Activated naive CD8-positive, alpha-beta T cell treated with anti-CD3 and anti-CD28 coated beads, Interleukin-2, amount 50 U/mL, for 16 hours (primary cell): ENCODE measurements around the gene IER3IP1.
"Not testable (repeated sequence)": the region's sequence is repeated elsewhere in the genome, so short reads cannot be mapped to it uniquely, and the experiment has no call there.

Source experiments
- DNase-seq: peaks from one replicate; pipeline ENCODE4 v3.0.0-alpha.2; 2020; ENCODE audit warnings: low read depth, low spot score

Gene IER3IP1, protein sequence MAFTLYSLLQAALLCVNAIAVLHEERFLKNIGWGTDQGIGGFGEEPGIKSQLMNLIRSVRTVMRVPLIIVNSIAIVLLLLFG

DNA sequence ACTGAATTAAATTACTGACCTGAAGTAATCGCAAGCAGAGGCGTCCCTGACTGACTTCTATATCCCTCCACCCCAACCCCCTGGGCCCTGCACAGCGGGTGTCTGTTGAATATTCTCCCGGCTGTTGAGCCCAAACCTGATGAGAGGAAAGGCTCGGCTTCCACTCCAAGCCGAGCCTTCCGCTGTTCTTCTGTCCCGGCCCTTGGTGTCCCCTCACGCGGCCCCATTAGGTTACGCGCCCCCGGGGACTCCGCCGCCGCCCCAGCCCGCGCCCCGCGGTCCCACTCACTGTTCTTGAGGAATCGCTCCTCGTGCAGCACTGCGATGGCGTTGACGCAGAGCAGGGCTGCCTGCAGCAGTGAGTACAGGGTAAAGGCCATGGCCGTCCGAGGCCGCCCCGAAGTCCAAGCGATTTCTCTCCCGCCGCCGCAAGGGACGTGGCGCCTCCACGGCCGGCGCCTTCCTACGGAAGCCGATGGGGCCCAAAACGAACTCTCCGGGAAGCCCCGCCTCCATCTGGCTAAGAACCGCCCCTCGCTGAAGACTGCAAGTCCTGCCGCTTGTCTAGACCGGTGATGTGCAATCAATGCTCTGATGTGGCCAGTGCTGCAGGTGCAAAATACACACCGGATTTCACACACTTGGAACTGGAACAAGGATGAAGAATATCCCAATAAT is at the start of gene IER3IP1:
Gene IER3IP1 (minus strand): TSS at position 467 of the 678 bp plus-strand sequence. CDS start 87 bp downstream, at position 380.
- DNase-seq, result peak; percentile 72

DNA sequence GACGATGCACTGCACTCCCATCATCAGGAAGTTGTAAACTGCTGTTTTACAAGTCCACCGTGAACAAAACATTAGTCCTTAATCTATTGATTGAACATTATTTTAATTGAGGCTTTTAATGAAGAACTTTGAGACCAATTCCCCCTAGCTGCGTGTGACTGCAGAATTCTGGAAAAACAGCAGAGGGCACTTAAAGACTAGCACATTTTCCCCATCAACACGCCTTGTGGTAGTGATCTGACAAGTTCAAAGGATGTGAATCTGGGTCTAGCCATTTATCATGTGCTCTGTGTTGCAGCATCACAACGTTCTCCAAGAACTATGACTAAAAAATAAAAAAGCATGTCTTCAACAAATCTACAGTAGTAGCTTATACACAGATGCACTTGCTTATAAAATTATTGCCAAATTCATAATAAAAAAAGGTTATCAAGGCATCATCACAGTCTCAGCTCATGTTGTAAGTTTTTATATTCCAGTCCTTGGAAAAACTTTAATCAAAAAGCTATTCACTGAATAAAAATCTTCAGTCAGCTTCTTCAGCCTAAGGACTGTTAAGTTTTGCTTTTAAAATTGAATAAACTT is 39.5 kb upstream of the IER3IP1 start:
- no peak for DNase-seq

DNA sequence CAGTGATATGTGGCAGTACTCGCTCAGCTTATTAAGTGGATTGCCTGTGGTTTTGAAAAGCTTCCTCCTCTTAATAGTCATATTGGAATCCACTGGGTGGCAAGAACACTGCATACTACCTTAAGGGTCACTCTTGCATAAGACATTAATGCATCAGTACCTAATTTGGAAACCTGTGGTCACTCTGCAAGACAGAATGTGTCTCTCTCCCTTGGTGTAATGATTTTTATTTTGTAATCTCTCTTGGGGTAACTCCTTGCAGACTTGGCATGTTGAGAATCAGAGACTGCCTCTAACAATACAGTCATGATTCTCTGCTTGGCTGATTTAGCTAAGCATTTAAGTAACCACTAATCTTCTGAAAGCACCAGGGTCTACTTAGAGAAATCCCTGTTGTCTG is 33.0 kb upstream of the IER3IP1 start:
- DNase-seq, result no peak

DNA sequence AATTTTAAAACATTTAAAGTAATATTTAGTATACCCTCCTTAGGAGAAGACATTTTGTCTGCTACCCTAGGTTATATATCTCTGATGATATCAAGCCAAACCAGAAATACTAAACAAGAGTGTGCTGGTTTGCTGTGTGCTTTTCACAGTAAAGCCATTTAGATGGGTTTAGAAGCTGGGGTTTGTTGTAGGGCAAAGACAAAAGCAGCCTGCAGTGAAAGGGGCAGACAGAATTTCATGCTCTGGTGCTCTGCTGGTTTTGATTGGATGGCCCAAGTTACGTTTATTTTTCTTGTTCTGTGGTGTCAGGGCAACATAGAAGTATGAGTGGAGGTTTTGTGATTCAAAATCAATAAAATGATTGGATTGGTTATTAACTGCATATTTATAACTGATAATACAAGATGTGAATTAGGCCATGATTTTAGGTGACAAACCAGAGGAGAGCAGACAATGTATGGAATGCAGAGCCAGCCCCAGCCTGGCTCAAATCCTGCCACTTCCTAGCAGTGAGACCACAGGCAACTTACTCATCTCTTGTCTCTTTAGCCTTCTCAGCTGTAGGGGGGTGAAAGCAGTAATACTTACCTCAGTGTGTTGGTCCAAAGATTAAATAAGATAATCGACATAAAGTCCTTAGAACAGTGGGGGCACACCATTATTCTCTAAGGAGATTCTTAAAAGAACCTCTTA is 30.9 kb upstream of the IER3IP1 start:
- DNase-seq, result no peak

DNA sequence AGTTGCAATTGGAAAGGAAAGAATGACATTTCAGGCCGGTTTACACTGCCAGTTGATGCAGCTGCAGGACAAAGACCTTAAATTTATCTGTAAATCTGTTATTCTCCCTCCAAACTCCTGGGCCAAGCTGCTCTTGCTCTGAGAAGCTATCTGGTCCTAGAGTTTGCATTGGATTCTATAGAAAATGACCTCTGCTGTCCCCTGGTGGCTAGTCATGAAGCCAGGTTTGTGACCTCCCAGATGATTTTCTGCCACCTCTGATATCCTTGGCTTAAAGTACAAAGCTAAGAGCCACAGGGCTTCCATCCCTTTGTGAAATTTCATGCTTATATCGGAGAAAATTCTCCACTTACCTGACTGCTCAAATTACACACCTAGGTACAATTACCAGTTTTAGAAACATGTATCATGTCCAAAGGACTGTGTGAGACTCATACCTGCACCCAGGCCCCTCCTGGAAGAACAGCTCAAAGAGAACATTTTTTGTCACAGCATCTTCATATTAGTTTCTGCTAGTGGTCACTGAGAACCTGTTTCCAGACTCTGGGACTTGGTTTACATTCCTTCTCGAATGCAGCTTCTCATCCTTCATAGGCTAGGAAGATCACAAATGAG is 28.9 kb upstream of the IER3IP1 start:
- no peak for DNase-seq

DNA sequence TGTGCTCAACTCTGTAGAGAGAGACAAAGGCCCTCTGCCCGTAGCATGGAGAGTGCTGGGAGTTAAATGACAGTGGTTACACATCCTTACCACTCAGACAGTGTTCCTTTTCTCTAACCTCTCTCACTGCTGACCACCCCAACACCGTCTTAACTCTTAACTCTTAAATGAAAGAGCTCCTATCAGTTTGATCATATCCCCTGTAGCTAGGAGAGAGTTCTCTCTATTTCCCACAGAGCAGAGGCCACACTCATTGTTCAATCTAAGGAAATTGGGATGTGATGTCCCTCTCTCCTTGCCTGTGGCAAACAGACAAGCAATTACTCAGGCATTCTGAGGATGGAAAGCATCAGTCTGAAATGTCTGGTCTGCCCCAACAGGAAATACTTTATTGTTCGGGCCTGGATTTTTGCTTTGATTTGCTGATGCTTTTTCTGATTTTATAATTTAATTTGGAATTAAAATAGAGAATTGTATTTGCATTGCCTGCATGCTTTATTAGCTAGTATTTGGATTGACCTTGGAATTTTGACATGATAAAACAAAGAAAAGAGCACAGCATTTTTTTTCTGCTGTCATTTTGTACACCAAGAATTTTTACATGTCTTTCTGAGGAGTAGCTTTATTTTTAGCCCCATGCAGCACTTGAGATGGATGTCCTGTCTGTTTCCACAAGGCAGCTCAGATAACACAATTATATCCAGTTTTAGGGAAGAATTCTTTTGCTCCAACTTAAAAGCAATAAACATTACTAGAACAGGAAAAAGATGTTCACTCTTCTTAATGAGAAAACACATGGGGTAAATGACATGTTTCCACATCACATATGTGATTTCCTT is 27.7 kb upstream of the IER3IP1 start:
- DNase-seq, result no peak

DNA sequence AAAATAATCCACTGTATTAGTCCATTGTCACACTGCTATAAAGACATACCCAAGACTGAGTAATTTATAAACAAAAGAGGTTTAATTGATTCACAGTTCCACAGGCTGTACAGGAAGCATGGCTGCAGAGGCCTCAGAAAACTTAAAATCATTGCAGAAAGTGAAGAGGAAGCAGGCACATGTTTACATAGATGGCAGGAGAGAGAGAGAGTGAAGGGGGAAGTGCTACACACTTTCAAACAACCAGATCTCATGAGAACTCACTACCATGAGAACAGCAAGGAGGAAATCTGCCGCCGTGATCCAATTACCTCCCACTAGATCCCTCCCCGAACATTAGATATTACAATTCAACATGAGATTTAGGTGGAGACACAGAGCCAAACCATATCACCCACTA is 19.8 kb upstream of the IER3IP1 start:
- not testable (repeated sequence) for DNase-seq

DNA sequence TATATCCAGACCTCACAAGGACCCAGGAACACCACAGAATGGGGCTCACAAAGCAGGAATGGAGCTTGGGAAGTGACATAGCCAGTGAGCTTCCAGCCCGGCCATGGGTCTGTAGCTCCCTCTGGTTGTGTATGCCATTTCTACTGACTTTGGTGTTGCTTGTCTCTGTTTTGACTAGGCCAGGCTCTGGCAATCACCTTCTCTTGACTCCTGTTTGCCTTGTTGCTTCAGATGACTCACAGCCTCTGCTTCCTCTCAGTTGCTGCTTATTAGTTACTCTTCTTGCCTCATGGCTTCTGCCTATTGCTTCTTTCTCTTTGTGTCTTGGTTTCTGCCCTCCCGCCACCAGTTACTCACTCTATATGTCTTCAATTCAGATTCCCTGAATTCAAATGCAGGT is 15.8 kb upstream of the IER3IP1 start:
- DNase-seq, result no peak

DNA sequence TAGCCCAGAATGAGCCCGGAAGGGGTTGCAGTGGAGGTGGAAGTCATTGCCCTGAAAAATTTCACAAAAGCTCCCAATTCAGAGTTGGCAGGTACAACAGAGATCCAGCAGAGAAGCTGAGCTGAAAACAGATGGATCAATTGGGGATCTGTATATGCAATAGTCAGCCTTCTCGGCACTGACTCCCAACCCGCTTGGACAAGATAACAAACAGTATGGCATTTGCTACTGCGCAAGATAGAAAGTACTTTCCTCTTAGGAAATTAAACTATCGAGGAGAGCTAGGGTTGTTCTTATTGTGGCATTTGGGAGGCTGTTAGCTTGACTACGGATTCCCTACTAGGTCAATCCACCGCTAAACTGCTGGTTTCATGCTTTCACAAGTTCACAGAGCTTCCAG is 11.6 kb upstream of the IER3IP1 start:
- no peak for DNase-seq

DNA sequence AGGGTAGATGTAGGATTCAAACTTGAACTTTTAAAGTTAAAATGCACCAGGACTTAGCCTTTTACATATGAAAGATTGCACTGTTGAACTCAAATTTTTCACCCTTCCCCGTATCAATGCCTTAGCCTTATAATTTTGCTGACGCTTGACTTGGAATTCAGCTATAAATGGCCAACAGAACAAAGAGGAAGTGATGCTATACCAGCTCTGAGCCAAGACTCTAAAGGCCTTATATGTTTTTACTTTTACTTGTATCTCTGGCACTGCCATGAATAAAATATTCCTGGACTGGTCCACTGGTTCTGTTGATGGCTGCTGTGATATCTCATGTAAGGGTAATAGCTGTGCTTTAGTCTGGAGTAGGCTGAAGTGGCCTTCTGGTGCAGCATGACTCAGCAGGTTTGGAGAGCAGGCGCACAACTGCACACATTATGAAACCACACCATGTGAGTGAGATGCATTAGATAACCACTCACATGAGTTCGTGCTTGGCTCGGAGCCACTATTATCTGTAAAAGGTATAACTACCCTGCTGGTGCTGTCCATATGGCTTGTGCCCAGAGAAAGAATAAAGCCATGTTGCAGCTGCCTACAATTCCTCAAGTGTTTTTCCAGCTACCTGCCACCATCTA is 8.4 kb upstream of the IER3IP1 start:
- no peak for DNase-seq

DNA sequence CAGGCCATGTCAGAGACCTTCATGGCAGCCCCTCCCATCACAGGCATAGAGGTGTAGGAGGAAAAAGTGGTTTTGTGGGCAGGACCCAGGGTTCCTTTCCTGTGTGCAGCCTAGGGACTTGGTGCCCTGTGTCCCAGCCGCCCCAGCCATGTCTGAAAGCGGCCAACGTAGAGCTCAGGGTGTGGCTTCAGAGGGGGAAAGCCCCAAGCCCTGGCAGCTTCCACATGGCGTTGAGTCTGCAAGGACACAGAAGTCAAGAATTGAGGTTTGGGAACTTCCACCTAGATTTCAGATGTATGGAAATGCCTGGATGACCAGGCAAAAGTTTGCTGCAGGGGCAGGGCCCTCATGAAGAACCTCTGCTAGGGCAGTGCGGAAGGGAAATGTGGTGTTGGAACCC is 6.0 kb upstream of the IER3IP1 start:
- not testable (repeated sequence) for DNase-seq

DNA sequence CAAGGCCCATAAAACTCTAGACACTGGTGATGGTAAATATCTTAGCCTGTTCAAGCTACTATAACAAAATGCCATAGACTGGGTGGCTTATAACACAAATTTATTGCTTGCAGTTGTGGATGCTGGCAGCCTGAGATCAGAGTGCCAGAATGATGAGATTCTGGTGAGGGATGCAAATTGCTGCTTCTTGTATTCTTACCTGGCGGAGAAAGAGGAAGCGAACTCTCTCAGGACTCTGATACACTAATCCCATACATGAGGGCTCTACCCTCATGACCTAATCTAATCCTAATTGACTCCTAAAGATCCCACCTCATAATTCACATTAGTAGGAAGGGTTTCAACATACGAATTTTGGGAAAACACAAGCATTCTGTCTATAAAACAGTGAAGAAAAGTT is 4.6 kb upstream of the IER3IP1 start:
- DNase-seq, result no peak

DNA sequence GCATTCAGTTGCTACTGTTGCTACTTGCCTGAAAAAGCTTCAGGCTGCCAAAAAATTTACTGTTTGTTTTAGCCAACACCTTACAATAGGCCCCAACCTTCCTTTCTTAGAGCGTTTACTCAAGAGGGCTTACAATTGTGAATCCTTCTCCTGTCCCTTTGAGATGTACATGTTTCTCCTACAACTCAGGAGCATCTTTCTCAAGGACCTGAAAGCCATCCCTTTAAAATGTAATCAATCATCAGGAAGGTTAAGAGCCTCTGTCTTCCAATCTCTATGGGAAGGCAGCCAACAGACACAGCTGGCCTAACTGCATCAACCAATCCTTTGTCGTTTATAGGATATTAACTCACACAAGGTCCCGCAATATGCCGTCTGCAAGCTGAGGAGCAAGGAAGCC is 3.4 kb upstream of the IER3IP1 start:
- no peak for DNase-seq

DNA sequence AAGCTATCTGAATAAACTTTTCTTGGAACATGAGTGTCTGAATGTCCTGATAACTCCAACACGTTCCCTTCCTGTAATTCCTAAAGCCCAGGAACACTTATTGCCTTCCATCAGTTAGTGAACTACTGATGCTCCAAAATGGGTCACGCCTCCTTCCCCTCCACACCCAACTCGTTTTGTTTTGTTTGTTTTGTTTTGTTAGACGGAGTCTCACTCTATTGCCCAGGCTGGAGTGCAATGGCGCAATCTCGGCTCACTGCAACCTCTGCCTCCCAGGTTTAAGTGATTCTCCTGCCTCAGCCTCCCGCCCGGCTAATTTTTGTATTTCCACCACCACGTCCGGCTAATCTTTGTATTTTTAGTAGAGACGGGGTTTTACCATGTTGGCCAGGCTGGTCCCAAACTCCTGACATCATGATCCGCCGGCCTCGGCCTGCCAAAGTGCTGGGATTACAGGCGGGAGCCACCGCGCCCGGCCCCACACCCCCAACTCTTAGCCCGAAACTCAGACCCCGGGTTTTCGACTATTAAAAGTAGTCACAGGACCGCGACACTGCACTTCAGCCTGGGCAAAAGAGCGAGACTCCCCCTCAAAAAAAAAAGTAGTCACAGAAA is 774 bp downstream of the IER3IP1 start:
- no peak for DNase-seq

DNA sequence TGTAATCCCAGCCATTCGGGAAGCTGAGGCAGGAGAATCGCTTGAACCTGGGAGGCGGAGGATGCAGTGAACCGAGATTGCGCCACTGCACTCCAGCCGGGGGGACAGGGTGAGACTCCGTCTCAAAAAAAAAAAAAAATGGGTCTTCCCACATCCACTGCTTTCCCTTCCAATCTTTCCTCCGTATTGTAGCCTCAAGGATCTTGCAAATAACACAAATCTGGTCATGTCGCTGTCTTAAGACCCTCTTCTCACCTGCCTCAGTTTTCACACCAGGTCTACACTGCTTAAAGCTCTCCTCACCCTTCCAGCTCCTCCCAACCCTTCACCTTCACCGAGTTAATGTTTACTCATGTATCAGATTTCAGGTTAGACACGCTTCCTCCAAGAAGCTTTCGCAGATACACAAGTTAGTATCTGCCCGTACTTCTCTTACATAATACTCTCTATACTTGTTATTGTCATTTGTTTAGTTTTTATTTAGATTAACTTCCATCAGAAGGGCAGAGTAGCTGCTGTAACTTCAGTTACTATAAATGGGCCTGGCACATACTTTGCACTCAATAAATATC is 1.5 kb downstream of the IER3IP1 start:
- no peak for DNase-seq

DNA sequence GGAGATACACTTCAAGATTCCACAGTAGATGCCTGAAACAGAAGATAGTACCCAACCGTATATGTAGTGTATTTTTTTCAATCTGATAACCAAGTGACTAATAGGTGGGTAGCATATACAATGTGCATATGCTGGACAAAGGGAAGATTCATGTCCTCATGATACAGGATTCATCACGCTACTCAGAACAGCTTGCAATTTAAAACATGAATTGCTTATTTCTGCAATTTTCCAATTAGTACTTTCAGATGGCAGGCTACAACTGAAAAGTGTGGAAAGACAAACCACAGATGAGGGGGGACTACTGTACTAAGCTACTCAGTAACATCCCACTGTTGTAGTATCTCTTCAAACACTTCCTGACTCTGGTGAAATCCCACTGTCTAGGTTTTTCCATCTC is 3.7 kb downstream of the IER3IP1 start:
- DNase-seq, result no peak

DNA sequence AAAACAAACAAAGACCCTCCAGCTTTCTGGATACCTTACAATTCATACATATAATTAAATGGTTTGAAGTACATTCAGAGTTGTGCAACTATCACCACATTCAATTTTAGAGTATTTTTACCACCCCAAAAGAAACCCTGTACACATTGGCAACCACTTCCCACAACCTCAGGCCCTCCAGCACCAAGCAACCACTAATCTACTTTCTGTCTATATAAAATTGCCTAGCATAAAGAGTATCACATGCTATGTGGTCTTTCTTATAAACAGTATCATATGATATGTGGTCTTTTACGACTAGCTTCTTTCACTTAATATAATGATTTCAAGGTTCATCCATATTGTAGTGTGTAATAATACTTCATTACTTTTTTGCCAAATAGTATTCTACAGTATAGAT is 7.3 kb downstream of the IER3IP1 start:
- DNase-seq, result no peak

DNA sequence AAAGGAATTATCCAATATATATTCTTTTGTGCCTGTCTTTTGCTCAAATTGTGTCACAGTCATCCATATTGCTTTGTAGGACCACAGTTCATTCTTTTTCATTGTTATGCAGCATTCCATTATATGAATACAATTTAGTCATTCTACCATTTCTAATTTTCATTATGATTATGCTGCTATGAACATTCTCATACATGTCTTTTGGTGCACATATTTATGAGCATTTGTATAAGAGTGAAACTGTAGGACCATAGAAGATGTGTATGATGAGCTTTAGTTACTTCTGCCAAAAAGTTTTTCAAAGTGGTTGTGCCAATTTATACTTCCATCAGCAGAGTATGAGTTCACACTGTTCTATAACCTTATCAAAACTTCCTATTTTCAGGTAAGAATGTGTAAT is 7.7 kb downstream of the IER3IP1 start:
- no peak for DNase-seq

DNA sequence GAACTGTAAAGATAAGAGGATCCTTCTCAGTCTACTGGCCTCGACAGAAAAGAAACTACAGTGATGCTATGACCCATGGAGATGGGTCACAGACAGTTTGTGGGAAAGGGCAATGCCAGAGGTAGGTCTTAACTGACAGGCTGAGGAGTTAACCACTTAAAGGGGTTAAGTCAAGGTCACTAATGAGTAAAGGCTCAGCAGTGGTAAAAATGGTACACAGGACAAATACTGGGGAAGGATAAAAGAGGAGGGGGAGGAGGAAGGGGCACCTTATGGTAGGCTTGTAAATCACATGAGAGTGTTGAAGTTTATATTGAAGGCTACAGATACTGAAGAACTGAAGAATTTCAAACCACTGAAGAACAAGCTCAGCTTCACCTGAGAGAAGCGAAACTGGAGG is 9.9 kb downstream of the IER3IP1 start:
- no peak for DNase-seq

DNA sequence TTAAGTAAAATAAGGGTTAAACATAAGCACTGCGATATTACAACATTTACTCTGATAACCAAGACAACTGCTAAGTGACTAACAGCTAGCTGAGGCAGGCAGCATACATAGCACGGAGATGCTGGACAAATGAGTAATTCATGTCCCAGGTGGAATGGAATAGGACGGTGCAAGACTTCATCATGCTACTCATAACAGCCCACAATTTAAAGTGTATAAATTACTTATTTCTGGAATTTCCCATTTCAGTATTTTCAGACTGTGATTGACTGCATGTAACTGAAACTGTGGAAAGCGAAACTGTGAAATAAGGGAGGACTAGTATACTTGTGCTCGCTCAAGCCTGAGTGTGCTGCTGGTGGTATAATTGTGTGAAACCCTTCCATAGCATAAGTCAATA is 12.9 kb downstream of the IER3IP1 start:
- no peak for DNase-seq
